SHP77 treated with DMSO at 0.1 percent for 48 hours (cell line): ENCODE results near the gene CARS1.

Experiments used
- DNase-seq: peaks from one replicate; lab custom pipeline; 2025; lab: John Stamatoyannopoulos, UW

Gene CARS1

DNA sequence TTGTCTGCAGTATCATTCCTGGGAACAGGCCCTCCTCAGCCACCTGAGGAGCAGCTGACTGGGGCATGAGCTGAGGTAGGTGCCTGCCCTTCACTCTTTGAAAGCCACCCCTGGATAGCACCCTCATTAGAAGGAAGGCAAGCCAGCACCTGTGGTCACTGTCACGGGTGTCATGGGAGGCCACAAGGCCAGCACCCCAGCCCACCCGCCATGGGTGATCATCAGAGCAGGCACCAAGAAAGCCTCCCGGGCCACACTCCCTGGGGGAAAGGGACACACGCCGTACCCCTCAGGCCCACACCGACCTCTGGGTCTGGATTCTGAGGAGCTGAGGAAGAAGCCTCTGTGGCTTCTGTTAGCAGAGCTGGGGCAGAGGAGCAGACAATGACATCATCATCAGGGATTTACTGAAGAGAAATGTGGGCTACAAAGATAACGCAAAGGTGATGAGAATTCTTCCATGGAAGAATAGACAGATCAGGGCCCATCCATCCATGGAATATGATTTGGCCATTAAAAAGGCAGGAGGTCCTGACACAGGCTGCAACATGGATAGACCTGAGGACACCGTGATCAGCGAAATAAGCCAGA lies 48.4 kb downstream of the CARS1 start:
- no peak for DNase-seq

GRCh38 chr11:3007404-3008010 lies 49.7 kb downstream of the CARS1 start:
- no peak for DNase-seq

- no peak for DNase-seq
Measured at GRCh38 chr11:3006505-3007260, 50.5 kb downstream of the CARS1 start.

GRCh38 chr11:3004481-3004880 lies 52.7 kb downstream of the CARS1 start:
- no peak for DNase-seq

GRCh38 chr11:3003396-3004231 lies 53.6 kb downstream of the CARS1 start:
- DNase-seq: no peak

DNA sequence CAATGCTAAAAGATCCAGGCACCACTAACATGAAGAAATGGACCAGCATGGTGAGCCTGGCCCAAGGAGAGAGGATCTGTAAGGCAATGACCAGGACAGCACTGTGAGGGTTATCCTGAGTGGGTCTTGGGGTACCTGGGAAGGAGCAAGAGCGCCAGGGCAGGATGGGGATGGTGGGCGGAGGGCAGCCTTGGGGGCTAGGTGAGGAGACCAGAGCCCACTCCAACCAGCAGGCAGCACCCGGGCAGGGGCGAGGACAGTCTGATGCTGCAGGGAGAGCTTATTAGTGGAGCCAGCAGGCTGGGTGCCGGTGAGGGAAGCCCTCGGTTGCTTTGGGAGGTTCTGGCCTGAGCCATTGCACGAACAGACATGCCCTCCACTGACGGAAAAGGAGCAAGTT lies 54.4 kb downstream of the CARS1 start:
- DNase-seq: no peak

DNA sequence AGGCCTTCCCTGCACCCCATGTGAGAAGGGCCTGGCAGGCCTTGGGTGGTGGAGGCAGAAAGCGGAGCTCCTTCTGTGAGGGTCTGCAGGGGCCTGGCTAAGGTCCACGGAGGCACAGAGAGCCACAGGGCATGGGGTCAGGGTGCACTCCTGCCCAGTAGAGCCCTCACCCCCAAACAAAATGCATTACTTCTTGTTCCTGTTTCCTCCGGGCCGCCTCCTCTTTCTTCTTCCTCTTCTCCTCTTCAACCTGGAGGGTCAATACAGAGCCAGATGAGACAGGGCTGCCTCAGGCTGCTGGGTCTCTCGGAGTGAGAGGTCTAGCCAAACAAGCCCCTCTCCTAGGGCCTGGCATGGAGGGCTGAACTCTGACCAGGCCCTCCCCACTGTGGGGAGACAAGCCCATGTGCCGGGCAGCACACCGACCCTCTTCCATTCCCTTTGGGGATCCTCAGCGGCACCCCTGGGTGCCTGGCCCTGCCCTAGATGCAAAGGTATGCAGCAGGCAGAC lies 54.8 kb downstream of the CARS1 start:
- DNase-seq: no peak

- DNase-seq: no peak
Measured at GRCh38 chr11:3001496-3001895, 55.7 kb downstream of the CARS1 start.

GRCh38 chr11:3000032-3000961 lies 56.9 kb downstream of the CARS1 start:
- DNase-seq: no peak

DNA sequence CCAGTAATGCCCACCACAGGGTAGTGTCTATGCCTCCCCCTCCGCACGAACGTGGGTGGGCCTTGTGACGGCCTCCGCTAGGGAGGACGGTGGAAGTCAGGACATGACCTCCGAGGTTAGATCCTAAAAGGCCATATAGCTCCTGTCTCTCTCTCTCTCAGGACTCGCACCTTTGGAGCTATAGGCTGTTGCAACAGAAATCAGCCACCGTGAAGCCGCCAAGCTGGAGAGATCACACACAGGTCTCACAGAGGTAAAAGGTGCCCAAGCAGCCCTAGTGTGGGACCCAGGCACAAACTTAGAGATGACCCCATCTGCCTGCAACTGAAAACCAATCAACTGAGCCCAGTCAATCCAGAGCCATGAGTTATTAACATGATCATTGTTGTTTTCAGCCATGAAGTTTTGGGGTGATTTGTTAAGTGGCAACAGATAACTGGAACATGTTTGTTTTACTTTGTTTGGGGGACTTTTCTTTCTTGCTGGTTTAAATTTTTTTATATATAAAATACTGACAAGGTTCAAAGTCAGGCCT lies 57.7 kb downstream of the CARS1 start:
- DNase-seq: no peak

DNA sequence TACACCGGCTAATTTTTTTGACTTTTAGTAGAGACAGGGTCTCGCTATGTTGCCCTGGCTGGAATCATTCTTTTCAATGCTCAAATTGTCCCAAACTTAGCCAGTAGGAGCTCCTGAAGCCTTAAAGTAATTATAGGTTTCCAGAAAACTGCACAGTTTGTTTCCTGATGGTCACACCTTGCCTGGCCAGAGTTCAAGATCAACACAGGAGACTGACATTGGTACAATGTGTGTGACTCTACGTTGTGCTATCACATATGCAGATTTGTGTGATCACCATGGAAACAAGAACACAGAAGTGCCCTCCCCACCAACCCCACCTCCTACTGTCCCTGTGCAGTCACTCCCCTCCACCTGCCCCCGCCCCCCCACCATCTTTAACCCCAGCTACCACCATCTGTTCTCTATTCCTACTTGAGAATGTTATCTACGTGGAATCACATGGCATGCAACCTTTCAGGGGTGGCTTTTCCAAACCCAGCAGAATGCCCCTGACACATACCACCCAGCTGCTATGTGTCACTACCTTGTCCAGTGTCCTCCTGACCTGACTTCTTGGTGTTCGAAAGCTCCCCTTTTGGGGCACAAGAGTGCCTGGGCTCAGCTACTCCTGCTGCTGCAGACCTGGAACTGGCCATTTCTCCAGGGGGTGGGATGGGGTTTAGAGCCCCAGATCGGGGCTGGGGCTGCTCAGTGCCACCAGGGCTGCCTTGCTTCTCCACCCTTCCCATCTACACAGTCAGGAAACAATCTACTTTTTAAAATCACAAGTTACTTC lies 59.0 kb downstream of the CARS1 start:
- no peak for DNase-seq

- DNase-seq: no peak
Measured at GRCh38 chr11:2997406-2997805, 59.8 kb downstream of the CARS1 start.

GRCh38 chr11:2996976-2997375 lies 60.2 kb downstream of the CARS1 start:
- no peak for DNase-seq

DNA sequence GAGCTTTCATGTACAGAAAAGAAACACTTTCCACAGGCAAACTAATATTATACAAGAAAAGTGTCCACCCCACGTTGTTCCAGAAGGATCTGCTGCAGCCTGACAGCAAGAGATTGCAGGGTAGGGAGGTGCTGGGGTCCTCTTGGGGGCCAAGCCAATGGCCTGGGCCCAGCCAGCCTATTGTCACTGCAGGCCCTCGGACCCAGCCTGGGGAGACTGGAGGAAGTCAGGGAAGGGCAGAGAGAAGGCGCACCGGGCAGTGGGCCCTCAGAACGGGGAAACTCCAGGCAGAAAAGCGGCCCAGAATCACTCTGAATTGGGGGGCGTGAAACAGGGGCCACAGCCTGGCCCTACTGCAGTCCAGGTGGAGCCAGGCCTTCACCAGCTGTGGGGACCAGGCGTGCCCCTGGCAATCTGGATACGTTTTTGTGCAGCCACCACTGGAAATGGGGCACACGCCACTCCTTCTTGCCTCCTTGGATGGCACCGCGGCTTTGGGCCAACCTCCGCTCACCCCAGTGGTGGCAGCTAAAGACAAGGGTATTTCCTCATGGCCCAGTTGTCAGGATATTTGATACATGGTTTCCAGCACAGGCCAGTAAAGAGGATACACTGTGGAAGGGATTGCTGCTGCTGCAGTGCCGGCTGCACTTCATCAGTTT lies 61.2 kb downstream of the CARS1 start:
- no peak for DNase-seq

DNA sequence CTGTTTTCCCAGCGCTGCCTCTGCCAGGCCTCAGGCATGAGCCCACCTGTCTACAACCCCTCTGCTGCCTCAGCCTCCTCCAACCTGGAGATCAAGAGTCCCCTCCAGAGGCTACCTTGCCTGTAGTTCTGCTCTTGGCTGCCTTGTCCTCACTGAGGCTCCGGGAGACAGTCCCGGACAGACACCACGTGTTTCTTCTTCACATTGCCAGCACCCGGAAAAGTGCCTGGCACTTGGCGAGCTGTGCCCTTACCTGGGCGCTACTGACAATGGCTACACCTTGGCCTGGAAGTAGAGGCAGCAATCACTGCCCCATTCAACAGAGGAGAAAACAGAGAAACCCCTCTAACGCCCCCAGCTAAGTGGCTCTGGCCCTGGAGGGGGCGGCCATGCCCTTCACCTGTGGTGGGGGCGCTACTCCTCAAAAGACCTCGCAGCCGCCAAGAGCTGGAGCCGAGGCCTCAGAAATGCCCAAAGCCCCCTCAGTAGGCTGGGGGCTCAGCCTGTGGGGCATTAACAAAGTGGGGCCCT lies 62.1 kb downstream of the CARS1 start:
- DNase-seq: no peak

- DNase-seq: no peak
Measured at GRCh38 chr11:2994336-2994730, 62.9 kb downstream of the CARS1 start.

DNA sequence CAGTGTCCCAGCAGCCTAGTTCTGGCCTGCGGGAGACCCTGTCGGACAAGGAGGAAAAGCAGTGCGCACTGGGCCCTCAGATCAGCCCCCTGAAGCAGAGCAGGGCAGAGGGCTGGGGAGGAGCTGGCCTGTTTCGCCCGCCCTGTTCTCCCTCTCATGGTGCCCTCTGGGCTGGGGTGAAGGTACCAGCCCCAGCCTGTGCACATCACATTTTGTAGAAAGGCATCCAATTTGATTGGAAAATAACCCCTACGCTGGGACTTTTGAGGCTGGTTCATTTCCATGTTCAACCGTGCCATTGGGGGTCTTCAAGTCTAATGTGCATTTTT lies 64.3 kb downstream of the CARS1 start:
- no peak for DNase-seq

GRCh38 chr11:2992234-2992996 lies 64.8 kb downstream of the CARS1 start, which contains the start of gene NAP1L4:
Gene NAP1L4 (minus strand): TSS chr11:2992329. CDS start chr11:2979220, 13,109 bp downstream.
- DNase-seq: peak; percentile 56
